Coronary artery (tissue), 2 donors: Measurements from ENCODE around the gene RABGGTA.

ENCODE experiments used
- DNase-seq: peaks from one replicate; pipeline ENCODE4 v3.0.0-alpha.2; 2017; ENCODE audit warnings: low spot score
- H3K27ac ChIP-seq, 2 donors: fragments of 200-600 bp; sonication (generic); one replicate each; pipeline ENCODE4 v1.5.1; 2016 to 2019
- H3K4me3 ChIP-seq: fragments of 200-600 bp; sonication (generic); 2 replicates; pipeline ENCODE4 v1.5.1; 2016; ENCODE audit warnings: mild to moderate bottlenecking, moderate library complexity
- CTCF ChIP-seq: fragments of 200-600 bp; sonication (generic); IDR thresholded peaks from one replicate; pipeline ENCODE4 v1.5.1; 2019; ENCODE audit warnings: antibody characterized with exemption

The RABGGTA gene

GRCh38 chr14:24233538-24233866, 37.9 kb downstream of the RABGGTA start:
- no peak for TF ChIP-seq CTCF
- H3K4me3 ChIP-seq = peak overlapping the region; percentile 97
- peak overlapping the region; percentile 80 to 94 for H3K27ac ChIP-seq
- DNase-seq = peak; percentile 28

DNA sequence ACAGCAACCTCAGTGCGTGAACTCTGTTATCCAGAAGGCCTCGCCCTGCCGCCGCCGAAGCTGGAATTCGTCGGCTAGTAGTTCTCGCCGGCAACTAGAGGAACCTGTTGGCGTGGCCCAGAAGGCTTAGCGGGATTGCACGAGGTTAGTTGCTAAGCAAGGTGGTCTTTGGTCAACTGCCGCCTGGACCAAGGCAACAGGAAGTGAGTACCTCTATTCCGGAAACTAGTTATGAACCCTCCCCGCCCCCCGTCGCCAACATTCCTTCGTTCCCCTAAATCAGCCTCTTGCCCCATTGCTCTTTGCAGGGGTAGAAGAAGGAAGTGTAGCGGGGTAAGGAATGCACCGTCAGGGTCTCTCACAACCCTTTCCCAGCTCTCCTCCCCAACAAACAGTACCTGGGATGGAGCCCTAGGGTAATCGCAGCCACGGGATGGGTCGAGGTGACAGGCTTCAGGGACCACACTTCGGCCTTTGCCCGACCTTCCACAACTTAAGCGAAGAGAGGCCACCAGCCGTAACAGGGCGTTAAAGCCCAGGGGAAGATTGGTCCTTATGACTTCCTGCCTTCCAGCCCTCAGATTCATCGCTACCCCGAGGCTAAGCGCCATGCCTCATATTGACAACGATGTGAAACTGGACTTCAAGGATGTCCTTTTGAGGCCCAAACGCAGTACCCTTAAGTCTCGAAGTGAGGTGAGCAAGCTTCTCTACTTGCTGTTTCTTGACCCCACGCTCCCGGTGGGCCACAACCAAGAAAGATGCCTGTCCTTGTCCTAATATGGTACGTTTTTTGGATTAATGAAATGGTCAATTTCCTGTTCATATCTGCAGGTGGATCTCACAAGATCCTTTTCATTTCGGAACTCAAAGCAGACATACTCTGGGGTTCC, 38.5 kb downstream of the RABGGTA start, which contains the start of gene GMPR2:
Gene GMPR2, plus strand, starts transcription at position 285 of the 893 bp plus-strand sequence. Its CDS starts 325 bp downstream, at position 610.
- no peak for TF ChIP-seq CTCF
- Histone ChIP-seq H3K4me3 (peak within 1 kb of the TSS; percentile 97), H3K27ac (peak within 1 kb of the TSS; percentile 80 to 94)
- no peak for DNase-seq

GRCh38 chr14:24232121-24232644, 39.2 kb downstream of the RABGGTA start, which contains the start of gene NEDD8:
NEDD8 (minus strand) TSS chr14:24232367; CDS start chr14:24232267, 100 bp downstream.
- H3K27ac ChIP-seq = peak within 1 kb of the TSS; percentile 80 to 94
- DNase-seq = peak; percentile 97
- TF ChIP-seq CTCF = no peak
- peak within 1 kb of the TSS; percentile 97 for H3K4me3 ChIP-seq

GRCh38 chr14:24231263-24232120, 39.9 kb downstream of the RABGGTA start:
- peak overlapping the region; percentile 97 for H3K4me3 ChIP-seq
- peak overlapping the region; percentile 80 to 94 for H3K27ac ChIP-seq
- DNase-seq = peak; percentile 74
- TF ChIP-seq CTCF = no peak

DNA sequence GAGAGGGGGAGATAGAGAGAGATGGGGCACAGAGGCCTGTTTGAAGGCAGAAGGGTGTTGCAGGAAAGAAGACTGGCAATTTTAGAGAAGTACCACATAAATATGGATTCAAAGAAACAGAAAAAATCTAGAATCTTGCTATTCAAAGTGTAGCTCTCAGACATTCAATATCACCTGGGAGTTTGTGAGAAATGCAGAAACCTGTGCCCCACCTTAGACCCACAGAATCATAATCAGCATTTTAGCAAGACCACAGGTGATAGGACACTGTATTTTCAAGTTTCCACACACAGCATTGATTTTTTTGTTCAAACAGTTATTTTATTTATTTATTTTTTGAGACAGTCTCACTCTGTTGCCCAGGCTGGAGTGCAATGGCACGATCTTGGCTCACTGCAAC, 42.5 kb downstream of the RABGGTA start:
- Histone ChIP-seq H3K4me3 (no peak overlapping the region), H3K27ac (no peak overlapping the region)
- TF ChIP-seq CTCF = no peak
- no peak for DNase-seq

GRCh38 chr14:24226473-24226872, 44.9 kb downstream of the RABGGTA start:
- no peak for TF ChIP-seq CTCF
- no peak overlapping the region for H3K4me3 ChIP-seq
- no peak overlapping the region for H3K27ac ChIP-seq
- no peak for DNase-seq
